A673 (cell line): ENCODE data around the gene WNT11.

Experiments used
- EZH2 ChIP-seq: fragments of 200-600 bp; sonication (generic); IDR thresholded peaks from 2 replicates; pipeline ENCODE4 v1.6.1; 2017; ENCODE audit warnings: borderline replicate concordance, low read depth, mild to moderate bottlenecking, mixed read lengths, antibody characterized with exemption, low read length; ENCODE audit not compliant: poor library complexity, severe bottlenecking
- TF ChIP-seq, protein P1 (sequence below): fragments of 300-800, 200-600 bp; sonication (generic); conservative IDR thresholded peaks from 2 replicates; pipeline ENCODE4 v1.5.1; 2017; ENCODE audit warnings: low read depth, mild to moderate bottlenecking, antibody characterized with exemption, low read length, moderate library complexity, mixed read lengths

- TF ChIP-seq, protein P1, sequence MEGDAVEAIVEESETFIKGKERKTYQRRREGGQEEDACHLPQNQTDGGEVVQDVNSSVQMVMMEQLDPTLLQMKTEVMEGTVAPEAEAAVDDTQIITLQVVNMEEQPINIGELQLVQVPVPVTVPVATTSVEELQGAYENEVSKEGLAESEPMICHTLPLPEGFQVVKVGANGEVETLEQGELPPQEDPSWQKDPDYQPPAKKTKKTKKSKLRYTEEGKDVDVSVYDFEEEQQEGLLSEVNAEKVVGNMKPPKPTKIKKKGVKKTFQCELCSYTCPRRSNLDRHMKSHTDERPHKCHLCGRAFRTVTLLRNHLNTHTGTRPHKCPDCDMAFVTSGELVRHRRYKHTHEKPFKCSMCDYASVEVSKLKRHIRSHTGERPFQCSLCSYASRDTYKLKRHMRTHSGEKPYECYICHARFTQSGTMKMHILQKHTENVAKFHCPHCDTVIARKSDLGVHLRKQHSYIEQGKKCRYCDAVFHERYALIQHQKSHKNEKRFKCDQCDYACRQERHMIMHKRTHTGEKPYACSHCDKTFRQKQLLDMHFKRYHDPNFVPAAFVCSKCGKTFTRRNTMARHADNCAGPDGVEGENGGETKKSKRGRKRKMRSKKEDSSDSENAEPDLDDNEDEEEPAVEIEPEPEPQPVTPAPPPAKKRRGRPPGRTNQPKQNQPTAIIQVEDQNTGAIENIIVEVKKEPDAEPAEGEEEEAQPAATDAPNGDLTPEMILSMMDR: no peak
- no peak for TF ChIP-seq EZH2
Observed at GRCh38 chr11:76241243-76242000, 35.1 kb upstream of the WNT11 start.
